ENCODE data around the gene MTIF3. TPM values are rescaled to one million over a fixed set of nuclear protein-coding genes. Genes with fewer than 3 reads are reported as not detected.
A peak's percentile ranks its signal among the peaks of the same experiment; 100 is the strongest.

The MTIF3 gene, protein sequence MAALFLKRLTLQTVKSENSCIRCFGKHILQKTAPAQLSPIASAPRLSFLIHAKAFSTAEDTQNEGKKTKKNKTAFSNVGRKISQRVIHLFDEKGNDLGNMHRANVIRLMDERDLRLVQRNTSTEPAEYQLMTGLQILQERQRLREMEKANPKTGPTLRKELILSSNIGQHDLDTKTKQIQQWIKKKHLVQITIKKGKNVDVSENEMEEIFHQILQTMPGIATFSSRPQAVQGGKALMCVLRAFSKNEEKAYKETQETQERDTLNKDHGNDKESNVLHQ
- total RNA-seq, result 10 to 100 TPM; 27.7 to 98.3 (median 66.7) TPM

DNA sequence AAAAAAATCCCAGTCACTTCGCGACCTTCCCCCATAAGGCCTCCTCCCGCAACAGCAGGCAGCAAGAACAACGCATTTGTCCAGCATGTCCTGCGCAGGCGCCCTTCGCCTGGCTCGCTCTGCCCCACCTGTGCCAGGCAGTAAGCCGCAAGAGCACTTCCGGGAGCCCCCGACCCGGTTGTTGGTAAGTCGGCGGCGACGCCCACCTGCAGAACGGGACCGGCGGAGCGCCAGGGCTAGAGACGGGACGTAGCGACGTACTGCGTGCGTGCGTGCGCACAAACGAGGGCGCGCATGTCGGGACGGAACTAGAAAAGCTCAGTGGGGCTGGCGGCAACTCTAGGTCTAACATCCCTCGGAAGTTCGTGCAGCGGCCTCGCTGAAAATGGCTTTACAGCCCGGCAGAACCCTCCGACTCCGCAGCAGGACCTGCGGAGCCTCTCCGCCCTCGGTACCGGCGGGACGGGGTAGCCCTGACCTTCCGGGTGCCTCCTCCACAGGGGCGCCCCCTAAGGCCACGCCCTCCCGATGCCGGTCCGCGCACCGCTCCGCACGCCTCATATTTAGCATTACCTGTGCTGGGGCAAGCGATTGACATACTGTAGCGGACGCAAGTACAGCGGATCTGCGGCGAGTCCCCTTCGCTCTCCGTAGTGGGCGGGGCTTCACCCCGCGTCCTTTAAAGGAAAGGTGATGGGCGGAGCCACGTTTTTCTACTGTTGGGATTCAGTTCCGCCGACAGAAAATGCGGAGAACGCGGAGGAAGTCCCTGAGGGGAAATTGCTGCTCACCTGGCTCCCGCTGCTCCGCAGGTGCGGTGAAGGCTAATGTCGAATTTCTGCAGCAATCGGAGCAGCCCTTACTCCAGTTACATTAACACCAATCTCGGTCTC lies at the start of gene MTIF3:
TSS of gene MTIF3 (minus strand) at position 629 of the 893 bp plus-strand sequence. CDS start 10,116 bp downstream, outside the sequence.
- no peaks in the 10 kb centered on the region for H3K27me3 ChIP-seq
- peak in 2 of 5 experiments; percentile 5 to 16 for TF ChIP-seq CTCF (IDR thresholded peaks at IDR 0.05)
- peak; percentile 86 to 95 (median 95) for TF ChIP-seq POLR2AphosphoS5 (IDR thresholded peaks at IDR 0.05)
- no peak for TF ChIP-seq EP300 (IDR thresholded peaks at IDR 0.05; ENCODE audit: low read depth)
- peak; percentile 94 for TF ChIP-seq POLR2A (IDR thresholded peaks at IDR 0.05)
- intact Hi-C loops (cut with DNase I; ENCODE audit: low total_unique reads), result no loop called here
- H3K36me3 ChIP-seq, result no peaks in the 10 kb centered on the region
- peak; percentile 98 for DNase-seq
- H3K4me1 ChIP-seq, result peaks cover 10 to 37% (median 18%) of the 10 kb centered on the region in 4 donors
- in situ Hi-C loops (cut with MboI; ENCODE audit: low pct_ligation_motif_present in 1 of 4, low pct_unique_long_range_greater_than_20kb in 1 of 4, low sequenced_read_pairs in 3 of 4), result loop anchor here in 1 of 4 donors (10.0 kb wide), 1 partner anchor 165 kb away; no protein-coding TSS in a partner anchor
- H3K4me3 ChIP-seq, result peak within 1 kb of the TSS; percentile 66 to 94 (median 76)
- H3K27ac ChIP-seq, result peak within 1 kb of the TSS; percentile 95 to 100 (median 100)
- no peaks in the 10 kb centered on the region for H3K9me3 ChIP-seq
- WGBS, 2 donors (ENCODE audit: low coverage in 1 of 2), result 1% methylated on average over 69 of the region's 81 CpGs; no CpG with 5 or more reads in 1 of the 2 donors

GRCh38 chr13:27497563-27498230 lies 47.3 kb upstream of the MTIF3 start:
- no peaks in the 10 kb centered on the region for H3K9me3 ChIP-seq
- WGBS, 2 donors (ENCODE audit: low coverage in 1 of 2), result 92 to 93% methylated on average over 5 to 11 of the region's 11 CpGs
- no peaks in the 10 kb centered on the region for H3K4me1 ChIP-seq
- H3K27me3 ChIP-seq, result no peaks in the 10 kb centered on the region
- TF ChIP-seq EP300 (IDR thresholded peaks at IDR 0.05; ENCODE audit: low read depth), result no peak
- no peak for TF ChIP-seq CTCF (IDR thresholded peaks at IDR 0.05)
- TF ChIP-seq POLR2A (IDR thresholded peaks at IDR 0.05), result no peak
- no peak for TF ChIP-seq POLR2AphosphoS5 (IDR thresholded peaks at IDR 0.05)
- intact Hi-C loops (cut with DNase I; ENCODE audit: low total_unique reads) (no loop called here), in situ Hi-C loops (cut with MboI; ENCODE audit: low pct_ligation_motif_present in 1 of 4, low pct_unique_long_range_greater_than_20kb in 1 of 4, low sequenced_read_pairs in 3 of 4) (no loop called here)
- H3K4me3 ChIP-seq, result no peak overlapping the region
- H3K36me3 ChIP-seq, result no peaks in the 10 kb centered on the region
- H3K27ac ChIP-seq, result no peak overlapping the region
- no peak for DNase-seq

DNA sequence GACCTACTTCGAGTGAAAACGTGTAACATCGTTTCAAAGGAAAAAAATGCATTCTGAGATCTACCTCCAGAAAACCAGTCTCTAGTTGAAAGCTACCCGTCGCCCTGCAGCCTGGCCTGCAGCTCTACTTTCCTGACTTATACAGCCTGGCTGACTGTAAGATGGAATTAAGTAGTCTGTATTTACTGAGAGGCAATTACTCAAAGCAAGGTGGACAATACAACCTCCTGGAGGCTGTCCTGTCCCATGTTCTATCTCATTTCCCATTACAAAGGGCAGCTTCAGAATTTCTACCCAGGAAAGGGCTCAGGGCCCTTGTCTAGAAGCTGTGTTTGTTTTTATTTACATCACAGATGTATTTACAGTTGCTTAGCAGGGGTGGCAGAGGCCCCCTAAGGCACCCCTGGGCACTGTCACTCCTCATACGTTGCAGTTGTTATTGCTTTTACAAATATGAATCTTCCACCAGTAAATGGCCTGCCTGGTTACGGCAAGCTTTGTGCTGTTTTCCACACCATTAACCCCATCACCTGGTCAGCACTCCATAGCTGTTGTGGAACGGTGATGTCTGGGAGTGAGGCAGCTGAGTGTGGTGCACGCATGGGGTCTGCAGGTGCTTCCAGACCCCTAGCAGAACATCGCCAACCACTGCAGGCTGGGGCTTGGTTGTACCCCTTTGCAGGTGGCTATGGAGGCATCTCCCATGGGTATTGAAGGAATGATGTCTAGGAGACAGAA lies 46.3 kb upstream of the MTIF3 start:
- no peak for TF ChIP-seq POLR2A (IDR thresholded peaks at IDR 0.05)
- no peak for TF ChIP-seq EP300 (IDR thresholded peaks at IDR 0.05; ENCODE audit: low read depth)
- no peak for TF ChIP-seq POLR2AphosphoS5 (IDR thresholded peaks at IDR 0.05)
- no peak for TF ChIP-seq CTCF (IDR thresholded peaks at IDR 0.05)
- no peaks in the 10 kb centered on the region for H3K4me1 ChIP-seq
- no peak for DNase-seq
- no peaks in the 10 kb centered on the region for H3K9me3 ChIP-seq
- H3K27me3 ChIP-seq, result no peaks in the 10 kb centered on the region
- in situ Hi-C loops (cut with MboI; ENCODE audit: low pct_ligation_motif_present in 1 of 4, low pct_unique_long_range_greater_than_20kb in 1 of 4, low sequenced_read_pairs in 3 of 4) (no loop called here), intact Hi-C loops (cut with DNase I; ENCODE audit: low total_unique reads) (no loop called here)
- H3K4me3 ChIP-seq, result no peak overlapping the region
- no peaks in the 10 kb centered on the region for H3K36me3 ChIP-seq
- WGBS, 2 donors (ENCODE audit: low coverage in 1 of 2), result 49 to 88% methylated on average over 4 to 10 of the region's 10 CpGs
- no peak overlapping the region for H3K27ac ChIP-seq
